Spinal cord (tissue), 10 donors: ENCODE data around the gene ERP27. TPM values are rescaled to one million over a fixed set of nuclear protein-coding genes. Genes with fewer than 3 reads are reported as not detected.

ENCODE experiments used
- DNase-seq, 6 donors: peaks; one replicate each; pipeline versions ENCODE4 v3.0.0 to v3.0.0-alpha.2; 2013 to 2015; ENCODE audit warnings: low spot score in 6 of 6, low read depth in 4 of 6
- H3K27ac ChIP-seq: one replicate; pipeline ENCODE4 v1.5.1; 2013; ENCODE audit warnings: low read depth, low read length, control low read depth
- H3K27me3 ChIP-seq: one replicate; pipeline ENCODE4 v1.6.1; 2013; ENCODE audit warnings: low read length; ENCODE audit not compliant: control insufficient read depth, insufficient read depth
- H3K36me3 ChIP-seq: one replicate; pipeline ENCODE4 v1.6.1; 2013; ENCODE audit warnings: low read length; ENCODE audit not compliant: control insufficient read depth, insufficient read depth
- H3K4me1 ChIP-seq: one replicate; pipeline ENCODE4 v1.6.1; 2013; ENCODE audit warnings: low read length; ENCODE audit not compliant: control insufficient read depth, insufficient read depth
- H3K4me3 ChIP-seq: one replicate; pipeline ENCODE4 v1.5.1; 2013; ENCODE audit warnings: low read depth, low read length, control low read depth
- H3K9me3 ChIP-seq: one replicate; pipeline ENCODE4 v1.6.1; 2013; ENCODE audit warnings: low read length; ENCODE audit not compliant: control insufficient read depth, insufficient read depth
- WGBS: methylation state at CpG from one replicate; pipeline ENCODE4 v1.1.5; 2013; ENCODE audit warnings: missing lambda C conversion rate; ENCODE audit not compliant: insufficient coverage; 5-methylcytosine and 5-hydroxymethylcytosine counted together
- polyA plus RNA-seq, 2 donors: library from polyadenylated mRNA; unstranded; fragments of 120-200 nt; gene quantifications; one replicate each; pipeline ENCODE4 v1.2.1, GENCODE V29; 2013; ENCODE audit not compliant: insufficient read length in 2 of 2
- total RNA-seq, 2 donors: library from RNA; depleted of rRNA in 1 of 2; stranded (reverse); fragments of 120-200 nt in 1 of 2; fragments of >200 nt in 1 of 2; gene quantifications; one replicate each; pipeline versions ENCODE4 v1.2.3 to v1.2.4, GENCODE V29; 2013 to 2014
- donor health status: healthy.

ERP27 gene
- total and polyA plus RNA-seq, 4 donors = 0.22 to 1.1 (median 0.42) TPM

DNA sequence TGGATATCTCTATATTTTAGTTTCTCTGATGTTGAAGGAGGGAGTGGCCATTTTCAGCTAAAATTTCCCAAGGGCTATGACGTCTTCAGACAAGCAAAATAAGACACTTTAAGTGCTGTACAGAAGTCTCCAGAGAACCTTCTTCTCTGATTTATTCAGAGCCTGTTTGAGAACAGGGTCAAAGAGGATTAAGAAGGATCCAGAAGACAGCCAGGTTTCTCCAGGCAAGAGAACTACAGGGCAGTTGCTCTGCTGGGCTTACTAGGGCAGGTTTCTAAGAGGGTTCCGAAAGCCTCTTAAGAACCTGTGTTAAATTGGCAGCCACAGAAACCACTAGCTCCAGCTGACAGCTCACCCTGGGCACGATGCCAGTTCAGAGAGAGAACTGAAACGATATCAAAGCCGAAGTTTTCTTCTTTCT lies 53.9 kb downstream of the ERP27 start:
- Histone ChIP-seq H3K9me3 (no peaks in the 10 kb centered on the region), H3K36me3 (no peaks in the 10 kb centered on the region), H3K27me3 (no peaks in the 10 kb centered on the region), H3K4me1 (no peaks in the 10 kb centered on the region), H3K27ac (peak overlapping the region; percentile 79), H3K4me3 (peak overlapping the region; percentile 37)
- 28% methylated on average over 4 of the region's 5 CpGs for WGBS
- DNase-seq = peak in 3 of 6 donors; percentile 40 to 90 (median 84)

DNA sequence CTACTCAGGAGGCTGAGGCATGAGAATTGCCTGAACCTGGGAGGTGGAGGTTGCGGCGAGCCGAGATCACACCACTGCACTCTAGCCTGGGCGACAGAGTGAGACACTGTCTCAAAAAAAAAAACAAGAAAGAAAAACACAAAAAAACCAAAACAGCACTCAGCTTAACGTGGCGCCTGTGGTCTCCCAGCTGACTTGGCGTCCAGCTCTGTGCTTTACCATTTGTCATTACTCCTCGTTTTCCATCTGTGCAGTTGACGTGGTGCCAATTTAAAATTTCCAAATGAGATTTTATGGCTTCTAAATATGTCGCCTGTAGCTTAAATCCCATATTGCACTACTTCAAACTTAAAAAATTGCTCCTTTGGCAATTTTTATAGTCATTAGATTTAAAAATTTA lies 54.7 kb downstream of the ERP27 start:
- Histone ChIP-seq H3K4me1 (no peaks in the 10 kb centered on the region), H3K4me3 (no peak overlapping the region), H3K27ac (peak overlapping the region; percentile 79), H3K9me3 (no peaks in the 10 kb centered on the region), H3K27me3 (no peaks in the 10 kb centered on the region), H3K36me3 (no peaks in the 10 kb centered on the region)
- peak in 2 of 6 donors; percentile 82 to 96 for DNase-seq
- 84% methylated on average over 8 of the region's 10 CpGs for WGBS

DNA sequence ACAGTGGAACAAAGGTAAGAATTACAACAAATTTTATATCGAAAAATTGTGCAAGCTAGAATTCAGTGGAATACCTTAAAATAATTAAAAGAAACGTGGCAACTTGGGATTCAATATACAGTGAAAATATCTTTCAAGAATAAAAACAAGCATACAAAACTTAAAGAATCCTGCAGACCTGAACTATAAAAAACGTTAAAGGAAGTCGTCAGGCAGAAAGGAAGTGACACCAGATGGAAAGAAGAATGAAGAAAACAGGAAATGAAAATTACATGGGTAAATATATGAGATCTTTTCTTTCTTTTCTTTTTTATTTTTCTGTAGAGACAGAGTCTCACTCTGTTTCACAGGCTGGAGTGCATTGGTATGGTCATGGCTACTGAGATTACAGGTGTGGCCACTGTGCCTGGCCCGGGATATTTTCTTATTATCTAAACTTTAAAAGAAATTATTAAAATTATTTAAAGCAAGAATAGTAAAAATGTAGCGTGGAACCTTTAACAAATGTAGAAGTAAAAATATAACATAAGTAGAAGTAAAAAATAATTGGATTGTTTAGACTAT lies 57.4 kb downstream of the ERP27 start:
- H3K27ac ChIP-seq = no peak overlapping the region
- no CpG with 5 or more reads among the region's 6 CpGs for WGBS
- no peaks in the 10 kb centered on the region for H3K9me3 ChIP-seq
- no peak overlapping the region for H3K4me3 ChIP-seq
- no peaks in the 10 kb centered on the region for H3K4me1 ChIP-seq
- no peaks in the 10 kb centered on the region for H3K36me3 ChIP-seq
- DNase-seq = no peak
- no peaks in the 10 kb centered on the region for H3K27me3 ChIP-seq

GRCh38 chr12:14879222-14879933 lies 59.0 kb downstream of the ERP27 start:
- 75% methylated on average over 7 of the region's 8 CpGs for WGBS
- H3K4me3 ChIP-seq = no peak overlapping the region
- H3K36me3 ChIP-seq = no peaks in the 10 kb centered on the region
- no peaks in the 10 kb centered on the region for H3K4me1 ChIP-seq
- H3K27me3 ChIP-seq = no peaks in the 10 kb centered on the region
- H3K27ac ChIP-seq = no peak overlapping the region
- no peaks in the 10 kb centered on the region for H3K9me3 ChIP-seq
- DNase-seq = no peak

DNA sequence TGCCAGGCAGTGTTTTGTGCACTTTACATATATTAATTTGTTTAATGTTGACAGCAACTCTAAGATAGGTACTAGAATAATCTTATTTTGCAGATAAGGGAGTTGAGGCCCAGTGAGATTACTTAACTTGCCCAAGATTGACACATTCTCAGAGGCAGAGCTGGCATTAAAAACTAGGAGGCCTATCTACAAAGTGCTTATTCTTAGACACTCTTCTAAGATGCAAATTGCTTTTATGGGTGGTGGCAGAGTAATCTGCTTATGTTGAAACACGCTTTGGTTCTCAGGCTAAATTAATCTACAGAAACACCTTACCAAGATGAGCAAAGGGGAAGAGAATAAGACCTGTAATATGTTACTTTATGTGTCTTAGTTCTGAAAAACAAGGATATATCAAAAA lies 59.8 kb downstream of the ERP27 start:
- no peaks in the 10 kb centered on the region for H3K27me3 ChIP-seq
- no peaks in the 10 kb centered on the region for H3K36me3 ChIP-seq
- WGBS = no CpG with 5 or more reads among the region's 1 CpG
- H3K27ac ChIP-seq = no peak overlapping the region
- no peak overlapping the region for H3K4me3 ChIP-seq
- DNase-seq = no peak
- H3K9me3 ChIP-seq = no peaks in the 10 kb centered on the region
- no peaks in the 10 kb centered on the region for H3K4me1 ChIP-seq

GRCh38 chr12:14876833-14877232 lies 61.5 kb downstream of the ERP27 start:
- H3K27me3 ChIP-seq = no peaks in the 10 kb centered on the region
- no peaks in the 10 kb centered on the region for H3K4me1 ChIP-seq
- H3K27ac ChIP-seq = no peak overlapping the region
- WGBS = no CpG with 5 or more reads among the region's 2 CpGs
- no peaks in the 10 kb centered on the region for H3K36me3 ChIP-seq
- DNase-seq = no peak
- no peaks in the 10 kb centered on the region for H3K9me3 ChIP-seq
- no peak overlapping the region for H3K4me3 ChIP-seq

GRCh38 chr12:14874882-14875281 lies 63.5 kb downstream of the ERP27 start:
- H3K27ac ChIP-seq = no peak overlapping the region
- peak in 1 of 6 donors; percentile 62 for DNase-seq
- H3K9me3 ChIP-seq = no peaks in the 10 kb centered on the region
- H3K4me3 ChIP-seq = no peak overlapping the region
- no peaks in the 10 kb centered on the region for H3K27me3 ChIP-seq
- no peaks in the 10 kb centered on the region for H3K36me3 ChIP-seq
- WGBS = no CpG with 5 or more reads among the region's 3 CpGs
- no peaks in the 10 kb centered on the region for H3K4me1 ChIP-seq

- no peak for DNase-seq
- Histone ChIP-seq H3K4me1 (no peaks in the 10 kb centered on the region), H3K4me3 (no peak overlapping the region), H3K27me3 (no peaks in the 10 kb centered on the region), H3K27ac (no peak overlapping the region), H3K9me3 (no peaks in the 10 kb centered on the region), H3K36me3 (no peaks in the 10 kb centered on the region)
- WGBS = no CpG with 5 or more reads among the region's 1 CpG
Measured at GRCh38 chr12:14873440-14874185, 64.7 kb downstream of the ERP27 start.

DNA sequence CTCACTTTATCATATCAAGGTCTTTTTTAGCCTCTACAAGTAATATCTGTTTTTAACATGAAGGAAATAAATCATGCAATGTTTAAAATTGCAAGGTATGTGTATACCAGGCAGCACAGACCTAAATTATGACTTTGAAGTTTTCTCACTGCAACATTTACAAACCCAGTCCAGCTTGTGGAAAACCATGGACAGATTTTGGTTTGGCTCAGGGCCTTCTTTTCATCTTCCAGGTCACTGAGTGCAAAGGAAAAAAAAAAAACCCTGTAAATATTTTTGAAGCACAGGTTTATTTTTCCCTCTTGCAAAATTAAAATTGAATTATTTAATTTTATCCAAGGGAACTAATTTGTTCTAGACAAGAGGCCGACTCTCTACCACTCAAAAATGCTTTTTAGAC lies 66.5 kb downstream of the ERP27 start:
- Histone ChIP-seq H3K36me3 (no peaks in the 10 kb centered on the region), H3K4me3 (no peak overlapping the region), H3K27ac (no peak overlapping the region), H3K9me3 (peaks cover 2% of the 10 kb centered on the region), H3K4me1 (no peaks in the 10 kb centered on the region), H3K27me3 (no peaks in the 10 kb centered on the region)
- no CpG with 5 or more reads among the region's 1 CpG for WGBS
- DNase-seq = no peak
